DOHH2 (cell line): Measurements from ENCODE around the gene SGPL1.
"Not testable (repeated sequence)": the region's sequence is repeated elsewhere in the genome, so short reads cannot be mapped to it uniquely, and the experiment has no call there.

Source experiments
- EZH2phosphoT487 ChIP-seq: fragments of 200-600 bp; sonication (generic); IDR thresholded peaks from 2 replicates; pipeline ENCODE4 v1.6.1; 2017; ENCODE audit warnings: borderline replicate concordance, mild to moderate bottlenecking, antibody characterized with exemption, low read length, moderate library complexity, mixed read lengths
- TF ChIP-seq, protein P1 (sequence below): fragments of 200-600 bp; sonication (generic); IDR thresholded peaks from one replicate; pipeline ENCODE4 v1.5.1; 2014; ENCODE audit warnings: antibody characterized with exemption, mild to moderate bottlenecking, low read depth, low read length; ENCODE audit not compliant: poor library complexity, severe bottlenecking

DNA sequence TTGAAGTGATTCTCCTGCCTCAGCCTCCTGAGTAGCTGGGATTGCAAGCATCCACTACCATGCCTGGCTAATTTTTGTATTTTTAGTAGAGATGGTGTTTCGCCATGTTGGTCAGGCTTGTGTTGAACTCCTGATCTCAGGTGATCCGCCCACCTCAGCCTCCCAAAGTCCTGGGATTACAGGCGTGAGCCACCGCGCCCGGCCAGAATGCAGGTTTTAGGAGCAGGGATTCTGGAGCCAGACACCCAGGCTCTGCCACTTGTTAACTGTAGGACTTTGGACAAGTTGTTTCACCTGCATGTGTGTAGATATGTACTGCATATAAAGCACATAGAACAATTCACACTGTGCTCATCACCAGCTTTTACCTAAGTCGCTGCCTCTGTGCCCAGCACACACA lies 45.2 kb upstream of the SGPL1 start:
- TF ChIP-seq, protein P1, sequence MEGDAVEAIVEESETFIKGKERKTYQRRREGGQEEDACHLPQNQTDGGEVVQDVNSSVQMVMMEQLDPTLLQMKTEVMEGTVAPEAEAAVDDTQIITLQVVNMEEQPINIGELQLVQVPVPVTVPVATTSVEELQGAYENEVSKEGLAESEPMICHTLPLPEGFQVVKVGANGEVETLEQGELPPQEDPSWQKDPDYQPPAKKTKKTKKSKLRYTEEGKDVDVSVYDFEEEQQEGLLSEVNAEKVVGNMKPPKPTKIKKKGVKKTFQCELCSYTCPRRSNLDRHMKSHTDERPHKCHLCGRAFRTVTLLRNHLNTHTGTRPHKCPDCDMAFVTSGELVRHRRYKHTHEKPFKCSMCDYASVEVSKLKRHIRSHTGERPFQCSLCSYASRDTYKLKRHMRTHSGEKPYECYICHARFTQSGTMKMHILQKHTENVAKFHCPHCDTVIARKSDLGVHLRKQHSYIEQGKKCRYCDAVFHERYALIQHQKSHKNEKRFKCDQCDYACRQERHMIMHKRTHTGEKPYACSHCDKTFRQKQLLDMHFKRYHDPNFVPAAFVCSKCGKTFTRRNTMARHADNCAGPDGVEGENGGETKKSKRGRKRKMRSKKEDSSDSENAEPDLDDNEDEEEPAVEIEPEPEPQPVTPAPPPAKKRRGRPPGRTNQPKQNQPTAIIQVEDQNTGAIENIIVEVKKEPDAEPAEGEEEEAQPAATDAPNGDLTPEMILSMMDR, result not testable (repeated sequence)
- TF ChIP-seq EZH2phosphoT487, result not testable (repeated sequence)
